Psoas muscle (tissue), 8 donors: ENCODE data around the gene LBX2. TPM values are rescaled to one million over a fixed set of nuclear protein-coding genes. Genes with fewer than 3 reads are reported as not detected.

Experiments
- ATAC-seq, 4 donors: fragments of 200-7000 bp; cut with Tn5 transposase; one replicate each; pipeline ENCODE4 v1.9.1; 2020; ENCODE audit warnings: moderate library complexity in 3 of 4, mild to moderate bottlenecking in 2 of 4
- DNase-seq, 2 donors: peaks; one replicate each; pipeline ENCODE4 v3.0.0-alpha.2; 2020
- H3K27ac ChIP-seq: fragments of 200-600 bp; one replicate; pipeline ENCODE4 v1.8.0; 2022
- H3K27me3 ChIP-seq, 3 donors: fragments of 200-600 bp in 1 of 3; one replicate each; pipeline versions ENCODE4 v1.6.1 to v1.8.0; 2013 to 2022; ENCODE audit warnings: low read length in 2 of 3, mild to moderate bottlenecking in 2 of 3, moderate library complexity in 1 of 3; ENCODE audit not compliant: insufficient read depth in 3 of 3
- H3K36me3 ChIP-seq, 2 donors: fragments of 200-600 bp in 1 of 2; one replicate each; pipeline versions ENCODE4 v1.6.1 to v1.8.0; 2013 to 2022; ENCODE audit warnings: low read depth in 1 of 2, mild to moderate bottlenecking in 1 of 2, moderate library complexity in 1 of 2; ENCODE audit not compliant: insufficient read depth in 1 of 2
- H3K4me1 ChIP-seq: fragments of 200-600 bp; one replicate; pipeline ENCODE4 v1.8.0; 2022
- H3K4me3 ChIP-seq: fragments of 200-600 bp; one replicate; pipeline ENCODE4 v1.8.0; 2022; ENCODE audit warnings: mild to moderate bottlenecking
- H3K9me3 ChIP-seq: fragments of 200-600 bp; one replicate; pipeline ENCODE4 v1.8.0; 2022
- CTCF ChIP-seq: fragments of 200-600 bp; IDR thresholded peaks from one replicate; pipeline ENCODE4 v1.8.0; 2022; ENCODE audit warnings: antibody characterized with exemption
- WGBS, 3 donors: extraction: QIAGEN DNeasy Blood & Tissue Kit; methylation state at CpG; one replicate each; pipeline versions ENCODE4 v1.1.6 to v1.1.7; 2013; 5-methylcytosine and 5-hydroxymethylcytosine counted together
- intact Hi-C, 2 donors: fragments of 100-400 bp; cut with DNase I; formaldehyde crosslinking; loops; one replicate each; pipeline versions ENCODE4 v1.11.0 to v1.14.2; 2022
- polyA plus RNA-seq, 3 donors: library from polyadenylated mRNA; stranded (reverse); fragments of 200-250 nt; gene quantifications; one replicate each; pipeline ENCODE4 v1.2.3, GENCODE V29; 2013
- total RNA-seq, 4 donors: library from RNA; stranded (reverse); fragmentation: NEBNext Ultra II Directional in 2 of 4; extraction: Animal tissue kit (Norgen Biotek cat#: 25700) in 2 of 4; gene quantifications; one replicate each; pipeline versions ENCODE4 v1.2.1 to v1.2.4, GENCODE V29; 2021 to 2023
- donor health status: healthy with polysubstance abuse.
- donor health status: DM: no; HTN: no; CAD: no; lungs with moderate emphysema.
- donor health status: Bipolar disorder and iron deficiency.
- donor health status: healthy.
- donor health status: DM: yes; HTN: yes; CAD: no.
- donor health status: DM: no; HTN: no; CAD: no.
- donor health status: DM: no; HTN: no; CAD: no.
- donor health status: DM: yes; HTN: yes; CAD: no.

The LBX2 gene
- total and polyA plus RNA-seq, 7 donors = 0.14 to 0.68 (median 0.26) TPM; not detected in 2

GRCh38 chr2:74524955-74525716 is 25.7 kb upstream of the LBX2 start:
- ATAC-seq = no peak
- intact Hi-C loops = no loop called here

GRCh38 chr2:74524005-74524404 is 24.6 kb upstream of the LBX2 start:
- no peak for ATAC-seq
- Histone ChIP-seq H3K27me3 (peaks cover 0 to 16% (median 4%) of the 10 kb centered on the region in 3 donors), H3K27ac (no peak overlapping the region), H3K4me1 (peaks cover 7% of the 10 kb centered on the region), H3K4me3 (no peak overlapping the region), H3K9me3 (no peaks in the 10 kb centered on the region), H3K36me3 (peaks cover 8 to 31% of the 10 kb centered on the region in 2 donors)
- 78 to 83% (median 83%) methylated on average over 9 of the region's 9 CpGs for WGBS, 3 donors
- no peak for DNase-seq
- intact Hi-C loops = no loop called here
- no peak for TF ChIP-seq CTCF

More at GRCh38 chr2:74524955-74525716, 25.7 kb upstream of the LBX2 start:
- Histone ChIP-seq H3K4me3 (no peak overlapping the region), H3K27ac (no peak overlapping the region), H3K4me1 (peaks cover 7% of the 10 kb centered on the region), H3K27me3 (peaks cover 0 to 6% (median 0%) of the 10 kb centered on the region in 3 donors), H3K36me3 (peaks cover 8 to 31% of the 10 kb centered on the region in 2 donors), H3K9me3 (no peaks in the 10 kb centered on the region)
- DNase-seq = no peak
- 89 to 90% (median 90%) methylated on average over 10 of the region's 10 CpGs for WGBS, 3 donors
- no peak for TF ChIP-seq CTCF

GRCh38 chr2:74522516-74522915 is 23.1 kb upstream of the LBX2 start:
- peaks cover 0 to 31% (median 6%) of the 10 kb centered on the region in 3 donors for H3K27me3 ChIP-seq
- H3K36me3 ChIP-seq = peaks cover 8 to 23% of the 10 kb centered on the region in 2 donors
- ATAC-seq = no peak
- no peaks in the 10 kb centered on the region for H3K9me3 ChIP-seq
- no peaks in the 10 kb centered on the region for H3K4me1 ChIP-seq
- no peak overlapping the region for H3K27ac ChIP-seq
- DNase-seq = no peak
- intact Hi-C loops = no loop called here
- 64 to 75% (median 72%) methylated on average over 3 of the region's 3 CpGs for WGBS, 3 donors
- no peak overlapping the region for H3K4me3 ChIP-seq
- no peak for TF ChIP-seq CTCF

GRCh38 chr2:74516650-74517049 is 17.2 kb upstream of the LBX2 start:
- ATAC-seq (no peak), DNase-seq (no peak)
- Histone ChIP-seq H3K36me3 (no peaks in the 10 kb centered on the region), H3K9me3 (no peaks in the 10 kb centered on the region), H3K4me1 (peaks cover 17% of the 10 kb centered on the region), H3K4me3 (peak overlapping the region; percentile 65), H3K27me3 (peaks cover 0 to 90% (median 40%) of the 10 kb centered on the region in 3 donors), H3K27ac (no peak overlapping the region)
- 55 to 67% (median 57%) methylated on average over 13 of the region's 13 CpGs for WGBS, 3 donors
- intact Hi-C loops = no loop called here
- no peak for TF ChIP-seq CTCF
